B cell (primary cell): Measurements from ENCODE around the gene LIMS2. TPM values are rescaled to one million over a fixed set of nuclear protein-coding genes. Genes with fewer than 3 reads are reported as not detected.

Experiments used
- ATAC-seq: fragments of 200-7000 bp; cut with Tn5 transposase; one replicate; pipeline ENCODE4 v1.10.0; 2021; ENCODE audit warnings: low read depth, mild to moderate bottlenecking, moderate number of reproducible peaks, moderate library complexity
- CTCF ChIA-PET: fragments of 350-600 bp; sonication (Branson Sonifier 250); formaldehyde crosslinking; loops from one replicate; lab custom pipeline; 2021; ENCODE audit warnings: antibody characterized with exemption, inconsistent platforms; lab: Charles Lee
- POLR2A ChIA-PET: fragments of 350-600 bp; sonication (Branson Sonifier 250); formaldehyde crosslinking; loops from one replicate; lab custom pipeline; 2021; ENCODE audit warnings: antibody characterized with exemption; lab: Charles Lee
- DNase-seq: peaks from one replicate; pipeline ENCODE4 v3.0.0; 2013
- H2AFZ ChIP-seq: 2 replicates; pipeline ENCODE4 v1.6.1; 2012; ENCODE audit warnings: mild to moderate bottlenecking, low read depth, low read length; ENCODE audit not compliant: insufficient read depth, poor library complexity, severe bottlenecking
- H3K27ac ChIP-seq, 2 donors: 1 replicate in 1 of 2; 2 replicates in 1 of 2; pipeline ENCODE4 v1.5.1; 2012 to 2013; ENCODE audit warnings: low read length in 2 of 2, mild to moderate bottlenecking in 2 of 2, moderate library complexity in 1 of 2
- H3K27me3 ChIP-seq, 4 experiments: fragments of 200-600 bp in 1 of 4; sonication (generic) in 1 of 4; replicated peaks in 1 of 4; 1 replicate in 2 of 4; 2 replicates in 2 of 4; pipeline versions ENCODE4 v1.6.1 to v1.7.0; 2013 to 2016; ENCODE audit warnings: low read length in 3 of 4, mild to moderate bottlenecking in 2 of 4, mixed read lengths in 1 of 4, moderate library complexity in 1 of 4; ENCODE audit not compliant: insufficient read depth in 4 of 4, control insufficient read depth in 3 of 4; ENCODE audit errors: control extremely low read depth in 1 of 4
- H3K36me3 ChIP-seq, 2 experiments: replicated peaks in 1 of 2; 1 replicate in 1 of 2; 2 replicates in 1 of 2; pipeline versions ENCODE4 v1.6.1 to v1.7.1; 2013; ENCODE audit warnings: low read length in 1 of 2; ENCODE audit not compliant: insufficient read depth in 2 of 2, control insufficient read depth in 1 of 2; ENCODE audit errors: control extremely low read depth in 1 of 2, extremely low read depth in 1 of 2
- H3K4me1 ChIP-seq, 2 donors: fragments of 200-600 bp in 1 of 2; sonication (generic) in 1 of 2; 1 replicate in 1 of 2; 2 replicates in 1 of 2; pipeline versions ENCODE4 v1.5.1 to v1.6.1; 2013 to 2017; ENCODE audit warnings: low read length in 2 of 2; ENCODE audit not compliant: control insufficient read depth in 2 of 2, insufficient read depth in 2 of 2
- H3K4me2 ChIP-seq: replicated peaks from 2 replicates; pipeline ENCODE3; 2012; ENCODE audit warnings: mild to moderate bottlenecking, low read depth, low read length; ENCODE audit not compliant: poor library complexity, severe bottlenecking
- H3K4me3 ChIP-seq, 5 experiments: fragments of 200-600 bp in 1 of 5; sonication (generic) in 1 of 5; 1 replicate in 3 of 5; 2 replicates in 2 of 5; pipeline versions ENCODE4 v1.5.1 to v1.7.0; 2011 to 2016; ENCODE audit warnings: low read length in 4 of 5, mild to moderate bottlenecking in 4 of 5, low read depth in 2 of 5, control low read depth in 1 of 5, moderate library complexity in 1 of 5; ENCODE audit not compliant: insufficient read depth in 1 of 5; ENCODE audit errors: control extremely low read depth in 1 of 5, extremely low read depth in 1 of 5
- H3K79me2 ChIP-seq: fragments of 200-600 bp; sonication (generic); one replicate; pipeline ENCODE4 v1.6.0; 2016; ENCODE audit warnings: low read length; ENCODE audit not compliant: control insufficient read depth, insufficient read depth
- H3K9ac ChIP-seq: fragments of 200-600 bp; sonication (generic); 2 replicates; pipeline ENCODE4 v1.6.1; 2017; ENCODE audit warnings: mild to moderate bottlenecking, low read length, moderate library complexity
- H3K9me3 ChIP-seq, 3 donors: one replicate each; pipeline versions ENCODE4 v1.6.1 to v1.7.1; 2013; ENCODE audit warnings: low read length in 2 of 3; ENCODE audit not compliant: control insufficient read depth in 2 of 3, insufficient read depth in 1 of 3; ENCODE audit errors: control extremely low read depth in 1 of 3
- H4K20me1 ChIP-seq: 2 replicates; pipeline ENCODE4 v1.6.0; 2012; ENCODE audit warnings: mild to moderate bottlenecking, low read length; ENCODE audit not compliant: insufficient read depth, control insufficient read depth, poor library complexity, severe bottlenecking
- H3K27ac Mint-ChIP-seq: one replicate; pipeline ENCODE4 v1.8.0; 2021; ENCODE audit warnings: mixed read lengths
- H3K27me3 Mint-ChIP-seq: one replicate; pipeline ENCODE4 v1.8.0; 2021; ENCODE audit warnings: mixed read lengths
- H3K4me1 Mint-ChIP-seq: one replicate; pipeline ENCODE4 v1.8.0; 2021; ENCODE audit warnings: mixed read lengths
- H3K4me3 Mint-ChIP-seq: one replicate; pipeline ENCODE4 v1.8.0; 2021; ENCODE audit warnings: mixed read lengths
- H3K9me3 Mint-ChIP-seq: one replicate; pipeline ENCODE4 v1.8.0; 2022; ENCODE audit warnings: mixed read lengths; ENCODE audit not compliant: insufficient read depth
- EZH2 ChIP-seq: IDR thresholded peaks from 2 replicates; pipeline ENCODE4 v1.6.1; 2012; ENCODE audit warnings: borderline replicate concordance, low read depth, mild to moderate bottlenecking, moderate library complexity, low read length; ENCODE audit not compliant: insufficient read depth, poor library complexity, severe bottlenecking
- WGBS: methylation state at CpG from one replicate; pipeline ENCODE4 v1.1.5; 2013; ENCODE audit warnings: missing lambda C conversion rate; ENCODE audit not compliant: insufficient coverage; 5-methylcytosine and 5-hydroxymethylcytosine counted together
- intact Hi-C: fragments of 100-400 bp; cut with micrococcal nuclease; formaldehyde crosslinking; loops from one replicate; pipeline ENCODE4 v1.10.0; 2022
- polyA plus RNA-seq: library from polyadenylated mRNA; depleted of rRNA; stranded (reverse); fragments of >200 nt; gene quantifications from 2 replicates; pipeline ENCODE4 v1.2.3, GENCODE V29; 2012
- total RNA-seq, 2 donors: library from RNA; stranded (reverse); fragments of 120-200 nt in 1 of 2; gene quantifications; 1 replicate in 1 of 2; 2 replicates in 1 of 2; pipeline versions ENCODE4 v1.2.3 to v1.2.4, GENCODE V29; 2013 to 2022
- TF ChIP-seq, protein P1 (sequence below): fragments of 200-600 bp; IDR thresholded peaks from one replicate; pipeline ENCODE4 v1.8.0; 2022; ENCODE audit warnings: antibody characterized with exemption, mild to moderate bottlenecking

The LIMS2 gene
- total and polyA plus RNA-seq, 2 donors (not counting 1 experiment from before 2014, with no cell fraction given) = 6.7 to 32.2 TPM

DNA sequence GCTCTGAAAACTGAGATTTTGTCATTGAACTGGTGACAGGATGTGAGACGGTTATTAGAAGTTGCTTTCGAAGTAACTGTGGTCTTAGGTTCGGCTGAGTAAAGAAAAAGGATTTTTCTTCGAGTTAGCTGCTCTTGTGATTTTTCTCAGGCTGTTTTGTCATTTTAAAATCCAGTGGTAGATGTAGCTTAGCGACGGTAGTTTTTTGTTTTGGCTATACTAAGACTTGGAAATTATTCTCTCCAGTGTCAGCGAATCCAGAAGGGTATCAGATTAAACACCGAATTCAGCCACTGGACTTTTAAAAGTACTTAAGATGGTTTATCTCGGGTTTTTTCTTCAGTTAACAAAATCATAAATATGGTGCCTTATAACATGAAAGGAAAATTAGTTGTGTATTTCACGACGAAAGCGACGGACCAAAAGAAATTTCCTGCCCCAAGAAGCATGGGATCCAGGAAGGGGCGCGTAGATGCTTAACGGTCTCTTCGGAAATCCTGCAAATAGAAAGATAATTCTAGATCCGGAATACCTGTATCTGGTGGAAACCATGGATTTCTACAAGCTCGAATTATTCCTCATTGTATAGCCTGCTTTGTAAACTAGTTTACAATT lies 27.2 kb upstream of the LIMS2 start:
- Histone ChIP-seq H3K4me3 (peak overlapping the region; percentile 69 to 84 (median 77)), H3K4me2 (peak overlapping the region; percentile 88), H2AFZ (peak overlapping the region; percentile 82), H3K9ac (peak overlapping the region; percentile 72), H3K36me3 (peaks cover 0 to 32% of the 10 kb centered on the region in 2 experiments), H3K27ac (peak overlapping the region; percentile 75 to 91), H3K9me3 (no peaks in the 10 kb centered on the region), H3K27me3 (no peaks in the 10 kb centered on the region), H3K79me2 (peaks cover 36% of the 10 kb centered on the region), H3K4me1 (peaks cover 29% of the 10 kb centered on the region in 2 donors), H4K20me1 (peaks cover 37% of the 10 kb centered on the region)
- H3K27me3 Mint-ChIP-seq = no peaks in the 10 kb centered on the region
- H3K4me1 Mint-ChIP-seq = peaks cover 35% of the 10 kb centered on the region
- no peak for TF ChIP-seq EZH2
- TF ChIP-seq, protein P1, sequence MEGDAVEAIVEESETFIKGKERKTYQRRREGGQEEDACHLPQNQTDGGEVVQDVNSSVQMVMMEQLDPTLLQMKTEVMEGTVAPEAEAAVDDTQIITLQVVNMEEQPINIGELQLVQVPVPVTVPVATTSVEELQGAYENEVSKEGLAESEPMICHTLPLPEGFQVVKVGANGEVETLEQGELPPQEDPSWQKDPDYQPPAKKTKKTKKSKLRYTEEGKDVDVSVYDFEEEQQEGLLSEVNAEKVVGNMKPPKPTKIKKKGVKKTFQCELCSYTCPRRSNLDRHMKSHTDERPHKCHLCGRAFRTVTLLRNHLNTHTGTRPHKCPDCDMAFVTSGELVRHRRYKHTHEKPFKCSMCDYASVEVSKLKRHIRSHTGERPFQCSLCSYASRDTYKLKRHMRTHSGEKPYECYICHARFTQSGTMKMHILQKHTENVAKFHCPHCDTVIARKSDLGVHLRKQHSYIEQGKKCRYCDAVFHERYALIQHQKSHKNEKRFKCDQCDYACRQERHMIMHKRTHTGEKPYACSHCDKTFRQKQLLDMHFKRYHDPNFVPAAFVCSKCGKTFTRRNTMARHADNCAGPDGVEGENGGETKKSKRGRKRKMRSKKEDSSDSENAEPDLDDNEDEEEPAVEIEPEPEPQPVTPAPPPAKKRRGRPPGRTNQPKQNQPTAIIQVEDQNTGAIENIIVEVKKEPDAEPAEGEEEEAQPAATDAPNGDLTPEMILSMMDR = no peak
- DNase-seq (no peak), ATAC-seq (no peak)
- no peaks in the 10 kb centered on the region for H3K9me3 Mint-ChIP-seq
- CTCF ChIA-PET = interaction anchor here (1.3 to 4.7 kb wide), 4 partner anchors 8 to 111 kb away, joined by 3 to 36 read pairs (median 6); no protein-coding TSS in a partner anchor
- peak overlapping the region; percentile 91 for H3K4me3 Mint-ChIP-seq
- intact Hi-C loops = loop anchor here (1.0 to 10.0 kb wide), 4 partner anchors 65 to 618 kb away; partner anchors contain the start of genes POLR2D and SAP130
- WGBS = 45% methylated on average over 11 of the region's 19 CpGs
- POLR2A ChIA-PET = interaction anchor here (0.7 to 1.3 kb wide), 2 partner anchors 126 to 128 kb away, joined by 3 to 4 read pairs; no protein-coding TSS in a partner anchor
- peak overlapping the region; percentile 94 for H3K27ac Mint-ChIP-seq
